Endothelial cell of umbilical vein (primary cell): Measurements from ENCODE around the gene TECPR2.

Experiments
- EZH2 ChIP-seq: IDR thresholded peaks from 2 replicates; pipeline ENCODE4 v1.6.1; 2012; ENCODE audit warnings: borderline replicate concordance, low read depth, mild to moderate bottlenecking, moderate library complexity, low read length, inconsistent platforms; ENCODE audit not compliant: severe bottlenecking
- FOS ChIP-seq: IDR thresholded peaks from 2 replicates; pipeline ENCODE4 v1.6.1; 2011; ENCODE audit warnings: mild to moderate bottlenecking, low read length, moderate library complexity, borderline replicate concordance; ENCODE audit not compliant: insufficient read depth
- GATA2 ChIP-seq: IDR thresholded peaks from 2 replicates; pipeline ENCODE4 v1.7.0; 2011; ENCODE audit warnings: low read depth, mild to moderate bottlenecking, moderate library complexity, mixed read lengths, low read length; ENCODE audit not compliant: insufficient read length, insufficient read depth
- MAX ChIP-seq: IDR thresholded peaks from 2 replicates; pipeline ENCODE4 v1.6.1; 2011; ENCODE audit not compliant: insufficient read depth, insufficient read length
- MYC ChIP-seq: IDR thresholded peaks from one replicate; pipeline ENCODE4 v1.6.1; 2011; ENCODE audit warnings: mild to moderate bottlenecking, low read depth, low read length
- POLR2A ChIP-seq: IDR thresholded peaks from 2 replicates; pipeline ENCODE4 v1.6.1; 2012; ENCODE audit warnings: low read depth, mild to moderate bottlenecking, control low read depth, low read length
- POLR2AphosphoS5 ChIP-seq: IDR thresholded peaks from 2 replicates; pipeline ENCODE4 v1.6.1; 2012; ENCODE audit warnings: low read depth, mild to moderate bottlenecking, control low read depth, low read length, moderate library complexity; ENCODE audit not compliant: insufficient read depth
- TF ChIP-seq, protein P1 (sequence below), 2 donors: IDR thresholded peaks; 1 replicate in 1 of 2; 2 replicates in 1 of 2; pipeline ENCODE4 v1.5.1; 2011; ENCODE audit warnings: low read length in 2 of 2, mild to moderate bottlenecking in 2 of 2, moderate library complexity in 2 of 2, control low read depth in 1 of 2, inconsistent platforms in 1 of 2, low read depth in 1 of 2; ENCODE audit not compliant: insufficient read depth in 1 of 2; ENCODE audit errors: extremely low read depth in 1 of 2

GRCh38 chr14:102530828-102531478 is 168.2 kb downstream of the TECPR2 start:
- TF ChIP-seq, protein P1, sequence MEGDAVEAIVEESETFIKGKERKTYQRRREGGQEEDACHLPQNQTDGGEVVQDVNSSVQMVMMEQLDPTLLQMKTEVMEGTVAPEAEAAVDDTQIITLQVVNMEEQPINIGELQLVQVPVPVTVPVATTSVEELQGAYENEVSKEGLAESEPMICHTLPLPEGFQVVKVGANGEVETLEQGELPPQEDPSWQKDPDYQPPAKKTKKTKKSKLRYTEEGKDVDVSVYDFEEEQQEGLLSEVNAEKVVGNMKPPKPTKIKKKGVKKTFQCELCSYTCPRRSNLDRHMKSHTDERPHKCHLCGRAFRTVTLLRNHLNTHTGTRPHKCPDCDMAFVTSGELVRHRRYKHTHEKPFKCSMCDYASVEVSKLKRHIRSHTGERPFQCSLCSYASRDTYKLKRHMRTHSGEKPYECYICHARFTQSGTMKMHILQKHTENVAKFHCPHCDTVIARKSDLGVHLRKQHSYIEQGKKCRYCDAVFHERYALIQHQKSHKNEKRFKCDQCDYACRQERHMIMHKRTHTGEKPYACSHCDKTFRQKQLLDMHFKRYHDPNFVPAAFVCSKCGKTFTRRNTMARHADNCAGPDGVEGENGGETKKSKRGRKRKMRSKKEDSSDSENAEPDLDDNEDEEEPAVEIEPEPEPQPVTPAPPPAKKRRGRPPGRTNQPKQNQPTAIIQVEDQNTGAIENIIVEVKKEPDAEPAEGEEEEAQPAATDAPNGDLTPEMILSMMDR (IDR thresholded peaks at IDR 0.05; ENCODE audit: extremely low read depth in 1 of 2, insufficient read depth in 1 of 2, low read depth in 1 of 2, low read length in 2 of 2), result no peak
- TF ChIP-seq MAX (no peak), EZH2 (no peak), POLR2AphosphoS5 (no peak), POLR2A (no peak), MYC (no peak), FOS (no peak), GATA2 (no peak)
